Limb (tissue), 2 donors: ENCODE measurements around the gene ST6GALNAC6.

ENCODE experiments used
- DNase-seq, 2 donors: peaks; one replicate each; pipeline ENCODE4 v3.0.0-alpha.2; 2016; ENCODE audit errors: extremely low spot score in 2 of 2

ST6GALNAC6 gene

DNA sequence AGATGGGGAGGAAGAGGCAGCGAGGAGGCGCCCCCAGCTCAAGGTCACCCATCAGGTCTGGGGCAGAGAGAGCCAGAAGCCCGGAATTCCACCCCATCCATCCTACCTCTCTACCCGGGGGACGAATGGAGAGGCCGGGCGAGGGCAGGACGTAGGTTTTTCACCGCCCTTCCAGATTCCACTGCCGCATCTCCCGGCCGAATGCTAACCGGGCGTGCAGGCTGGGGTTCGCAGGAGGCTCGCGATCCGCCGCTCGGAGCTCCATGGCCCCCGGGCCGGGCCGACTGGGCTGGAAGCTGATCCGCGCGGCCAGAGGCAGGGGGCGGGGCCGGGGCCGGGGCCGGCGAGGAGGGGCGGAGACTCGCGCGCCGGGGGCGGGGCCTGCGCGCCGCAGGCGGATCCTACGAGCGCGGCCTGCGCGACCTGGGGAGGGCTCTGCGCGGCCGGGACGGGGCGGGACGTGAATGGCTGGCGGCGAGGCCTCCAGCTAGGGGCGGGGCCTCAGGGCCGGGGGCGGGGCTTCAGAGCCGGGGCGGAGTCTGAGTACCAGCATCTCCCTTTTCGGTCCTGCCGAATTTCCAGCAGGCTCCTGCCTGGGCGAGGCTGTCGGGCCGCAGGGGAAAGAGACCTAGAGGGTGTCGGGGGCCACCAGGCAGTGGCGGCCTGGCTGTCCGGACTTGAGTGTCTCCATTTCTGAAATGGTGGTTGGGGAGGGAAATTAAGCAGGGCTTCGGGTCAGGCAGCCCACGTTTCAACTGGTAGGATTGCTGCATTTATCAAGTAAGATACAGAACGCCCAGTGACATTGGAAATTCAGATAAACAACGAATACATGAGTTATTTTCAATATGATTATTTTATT, 17.5 kb upstream of the ST6GALNAC6 start, which contains the start of gene ST6GALNAC4:
Gene ST6GALNAC4 (minus strand): TSS at position 322 of the 862 bp plus-strand sequence. CDS start 622 bp downstream, outside the sequence.
- peak; percentile 92 to 98 for DNase-seq

DNA sequence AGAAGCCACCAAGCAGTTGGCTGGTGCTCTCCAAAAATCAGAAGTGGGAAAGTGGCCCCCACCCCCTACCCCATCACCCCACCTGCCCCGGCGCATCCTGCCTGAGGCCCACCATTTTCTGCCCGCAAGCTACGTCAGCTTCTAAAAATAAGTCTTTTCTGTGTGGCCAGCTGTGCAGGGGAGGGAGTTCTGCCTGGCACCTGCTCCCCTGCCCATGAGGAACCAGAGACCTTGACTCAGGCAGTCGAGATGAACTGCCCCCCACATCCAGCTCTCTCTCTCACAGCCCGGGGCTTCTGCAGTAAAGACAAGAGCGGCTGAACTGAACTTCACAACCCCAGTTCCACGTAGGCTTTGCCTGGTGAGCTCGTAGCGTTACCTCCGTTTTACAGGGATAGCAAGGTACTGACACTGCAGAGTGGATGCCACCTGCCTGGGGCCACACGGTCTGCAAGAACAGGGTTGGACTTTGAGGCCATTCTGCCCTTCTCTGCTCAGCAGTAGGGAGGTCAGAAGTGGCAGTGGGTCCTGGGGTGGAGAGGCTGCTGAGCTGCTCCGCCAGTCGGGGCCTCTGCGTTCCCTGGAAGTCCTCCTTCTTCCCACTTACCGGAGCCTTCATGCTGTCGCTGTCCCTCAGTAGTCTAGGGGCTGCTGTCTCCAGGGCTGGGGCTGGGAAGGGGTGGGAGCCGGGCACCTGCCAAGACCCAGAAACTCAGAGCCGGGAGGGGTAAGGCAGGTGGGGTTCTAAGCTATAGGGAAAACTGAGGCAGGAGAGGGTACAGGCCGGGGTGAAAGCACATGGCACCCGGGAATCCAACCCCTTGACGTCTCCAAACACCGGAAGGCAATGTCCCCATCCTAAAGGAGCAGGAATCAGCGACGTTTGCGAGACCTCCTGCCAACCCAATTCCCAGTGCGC, 16.7 kb upstream of the ST6GALNAC6 start:
- DNase-seq: peak in 1 of 2 donors; percentile 36

DNA sequence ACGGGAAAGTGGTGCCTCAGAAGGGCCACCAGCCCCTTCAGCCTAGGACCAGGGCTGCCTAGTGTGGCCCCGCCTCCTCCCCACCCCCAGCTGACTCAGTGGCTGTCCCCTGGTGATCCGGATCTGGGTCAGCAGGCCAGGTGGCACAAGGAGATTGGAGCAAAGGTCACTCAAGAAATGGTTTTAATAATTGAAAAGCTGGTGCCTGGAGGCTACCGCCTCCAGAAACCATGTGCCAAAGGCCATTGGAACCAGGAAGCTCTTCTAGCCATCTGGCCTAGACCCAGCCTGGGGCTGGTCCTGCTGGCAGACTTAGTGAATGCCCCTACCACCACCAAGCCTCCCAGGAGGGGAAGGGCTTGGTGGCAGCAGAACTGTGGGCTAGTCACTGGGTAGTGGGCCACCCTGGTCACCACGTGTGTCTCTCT, 15.9 kb upstream of the ST6GALNAC6 start:
- DNase-seq: peak in 1 of 2 donors; percentile 31

DNA sequence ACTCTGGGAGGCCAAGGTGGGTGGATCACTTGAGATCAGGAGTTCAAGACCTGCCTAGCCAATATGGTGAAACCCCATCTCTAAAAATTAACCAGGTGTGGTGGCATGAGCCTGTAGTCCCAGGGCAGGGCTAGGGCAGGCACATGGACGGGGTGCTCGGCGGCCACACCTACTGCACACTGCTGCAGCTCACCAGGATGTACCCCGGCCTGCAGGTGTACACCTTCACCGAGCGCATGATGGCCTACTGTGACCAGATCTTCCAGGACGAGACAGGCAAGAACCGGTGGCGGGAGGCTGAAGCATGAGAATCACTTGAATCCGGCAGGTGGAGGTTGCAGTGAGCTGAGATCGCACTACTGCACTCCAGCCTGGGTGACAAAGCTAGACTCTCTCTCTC, 14.3 kb upstream of the ST6GALNAC6 start:
- no peak for DNase-seq

DNA sequence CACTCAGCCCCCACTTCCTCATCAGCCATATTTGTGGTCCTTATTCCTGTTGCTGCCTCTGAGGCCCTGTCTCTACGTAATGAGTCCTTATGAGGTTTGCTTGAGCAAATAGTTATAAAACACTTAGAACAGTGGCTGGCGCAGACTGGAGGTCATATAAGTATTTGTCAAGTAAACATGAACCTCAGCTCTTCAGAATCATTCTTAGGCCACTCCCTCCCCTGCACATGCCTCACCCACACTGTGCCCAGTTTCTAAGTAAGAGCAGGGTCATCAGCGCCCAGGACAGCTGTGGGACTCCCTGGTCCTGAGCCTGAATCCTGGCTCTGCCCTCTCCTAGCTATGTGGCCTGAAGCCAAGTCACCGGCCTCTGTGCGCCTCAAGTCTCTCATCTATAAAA, 13.5 kb upstream of the ST6GALNAC6 start:
- DNase-seq: no peak

DNA sequence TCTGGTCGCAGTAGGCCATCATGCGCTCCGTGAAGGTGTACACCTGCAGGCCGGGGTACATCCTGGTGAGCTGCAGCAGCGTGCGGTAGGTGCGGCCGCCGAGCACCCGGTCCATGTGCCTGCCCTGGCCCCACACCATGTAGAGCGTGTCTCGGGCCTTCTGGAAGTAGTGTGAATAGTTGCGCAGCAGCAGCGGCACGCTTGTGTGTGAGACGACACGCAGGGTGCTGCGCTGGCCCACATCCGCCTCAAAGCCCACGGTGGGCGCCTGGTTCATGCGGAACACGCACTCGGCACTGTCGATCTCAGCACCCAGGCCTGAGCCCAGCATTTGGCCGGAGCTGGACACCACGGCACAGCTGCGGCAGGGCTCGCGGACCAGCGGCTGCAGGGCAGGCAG, 12.9 kb upstream of the ST6GALNAC6 start:
- DNase-seq: no peak

DNA sequence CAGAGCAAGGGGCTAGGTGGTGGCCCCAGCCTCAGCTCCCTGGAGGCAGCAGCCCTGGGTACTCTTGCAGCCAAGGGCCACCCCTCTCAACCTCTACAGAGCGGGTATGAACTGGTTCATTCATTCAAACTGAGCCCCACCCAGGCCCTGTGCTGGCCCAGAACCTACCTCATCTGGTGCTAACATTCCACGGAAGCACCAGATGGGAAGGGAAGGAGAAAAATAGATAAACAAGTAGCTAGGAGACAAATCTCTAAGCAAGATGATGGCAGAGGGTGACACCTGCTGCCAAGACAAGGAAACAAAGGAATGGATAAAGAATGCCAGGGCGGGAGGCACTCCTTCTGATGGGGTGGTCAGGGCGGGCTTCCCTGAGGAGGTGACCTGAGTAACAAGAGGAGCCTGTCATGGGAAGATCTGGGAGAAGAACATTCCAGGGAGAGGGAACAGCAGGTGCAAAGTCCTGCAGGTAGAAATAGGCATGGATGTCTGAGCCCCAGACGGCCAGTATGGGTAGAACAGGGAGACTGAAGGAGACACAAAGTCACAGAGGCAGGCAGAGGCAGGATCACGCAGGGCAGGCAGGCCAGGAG, 11.3 kb upstream of the ST6GALNAC6 start:
- DNase-seq: peak in 1 of 2 donors; percentile 27

DNA sequence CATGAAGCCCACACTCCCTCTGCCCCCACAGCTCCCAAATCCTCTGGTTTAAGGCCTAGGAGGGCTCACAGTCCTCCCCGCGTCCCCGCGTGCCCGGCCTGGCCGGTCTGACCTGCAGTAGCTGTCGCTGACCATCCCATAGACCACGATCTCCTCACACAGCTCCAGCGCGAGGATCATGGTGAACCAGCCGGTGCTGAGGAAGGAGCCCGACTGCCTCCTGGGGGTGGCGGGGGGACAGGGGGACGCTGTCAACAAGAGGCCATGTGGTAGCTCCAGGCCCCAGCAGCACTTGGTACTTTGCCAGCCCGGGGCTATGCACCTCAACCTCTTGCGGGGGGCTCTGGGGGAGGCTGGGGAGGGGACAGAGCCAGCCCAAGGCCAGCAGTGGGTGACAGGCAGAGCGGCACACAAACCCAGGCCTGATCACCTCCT, 10.5 kb upstream of the ST6GALNAC6 start:
- DNase-seq: peak in 1 of 2 donors; percentile 30

DNA sequence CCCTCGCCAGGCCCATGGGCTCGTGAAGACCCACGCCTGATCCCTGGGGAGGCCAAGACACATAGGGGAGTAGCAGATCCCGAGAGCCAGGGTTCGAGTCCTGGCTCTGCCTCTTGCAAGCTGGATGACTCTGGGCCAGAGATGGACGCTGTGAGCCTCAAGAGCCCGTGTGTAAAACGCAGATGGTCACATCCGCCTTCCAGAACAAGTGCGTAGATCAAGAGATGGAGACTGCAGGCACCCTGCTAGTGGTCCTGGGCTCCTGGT, 9.2 kb upstream of the ST6GALNAC6 start:
- peak in 1 of 2 donors; percentile 34 for DNase-seq

DNA sequence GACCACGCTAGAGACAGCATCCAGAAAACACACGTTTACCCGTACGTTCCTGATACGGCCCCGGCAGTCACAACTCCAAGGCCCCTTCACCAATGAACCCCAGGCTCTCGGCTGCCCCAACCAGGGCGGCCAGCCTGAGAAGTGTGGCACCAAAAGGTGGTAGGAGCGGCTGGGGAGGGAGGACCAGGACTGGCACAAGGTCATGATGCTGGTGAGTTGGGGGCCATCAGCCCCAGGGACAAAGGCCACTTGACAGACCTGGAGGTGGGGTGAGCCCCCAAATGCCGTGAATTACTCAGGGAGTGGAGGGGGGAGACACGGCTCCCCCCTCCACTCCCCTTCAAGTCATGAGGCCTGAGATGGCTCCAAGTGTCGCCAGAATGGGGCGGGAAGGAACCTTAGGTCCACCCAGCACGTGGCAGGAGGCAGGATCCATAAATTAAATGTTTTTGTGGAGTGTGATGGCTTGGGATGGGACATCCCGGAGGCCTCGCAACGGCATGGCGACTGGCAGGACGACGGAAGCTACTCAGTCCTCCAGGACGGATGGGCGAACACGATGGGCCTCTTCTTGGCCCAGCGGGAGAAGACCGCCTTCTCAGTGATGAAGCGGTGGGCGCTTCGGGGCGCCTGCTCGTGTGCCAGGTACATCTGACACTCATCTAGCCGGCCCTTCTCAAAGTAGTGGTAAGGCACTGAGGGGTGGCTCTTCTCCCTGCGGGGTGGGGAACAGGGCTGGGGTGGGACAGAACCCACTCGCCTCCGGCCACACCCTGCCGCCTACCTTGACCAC, 8.7 kb upstream of the ST6GALNAC6 start:
- DNase-seq: no peak

DNA sequence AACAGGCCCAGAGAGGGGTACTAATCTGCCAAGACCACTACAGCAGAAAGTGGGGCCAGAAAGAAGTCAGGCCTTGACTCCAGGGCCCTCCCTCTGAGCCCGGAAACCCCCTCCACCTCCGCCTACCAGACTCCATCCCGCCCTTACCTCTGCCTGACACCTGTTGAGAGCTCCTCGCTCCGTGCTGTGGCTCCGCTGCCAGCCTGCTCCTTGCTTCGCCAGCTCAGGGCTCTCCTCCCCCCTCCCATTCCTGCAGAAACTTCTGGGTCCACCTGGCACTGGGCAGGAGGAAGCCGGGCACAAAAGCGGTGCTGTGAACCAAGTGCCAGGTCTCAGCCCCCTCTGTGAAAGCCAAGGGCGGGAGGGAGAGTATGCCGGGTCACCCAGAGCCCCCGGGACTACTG, 6.4 kb upstream of the ST6GALNAC6 start:
- DNase-seq: no peak

DNA sequence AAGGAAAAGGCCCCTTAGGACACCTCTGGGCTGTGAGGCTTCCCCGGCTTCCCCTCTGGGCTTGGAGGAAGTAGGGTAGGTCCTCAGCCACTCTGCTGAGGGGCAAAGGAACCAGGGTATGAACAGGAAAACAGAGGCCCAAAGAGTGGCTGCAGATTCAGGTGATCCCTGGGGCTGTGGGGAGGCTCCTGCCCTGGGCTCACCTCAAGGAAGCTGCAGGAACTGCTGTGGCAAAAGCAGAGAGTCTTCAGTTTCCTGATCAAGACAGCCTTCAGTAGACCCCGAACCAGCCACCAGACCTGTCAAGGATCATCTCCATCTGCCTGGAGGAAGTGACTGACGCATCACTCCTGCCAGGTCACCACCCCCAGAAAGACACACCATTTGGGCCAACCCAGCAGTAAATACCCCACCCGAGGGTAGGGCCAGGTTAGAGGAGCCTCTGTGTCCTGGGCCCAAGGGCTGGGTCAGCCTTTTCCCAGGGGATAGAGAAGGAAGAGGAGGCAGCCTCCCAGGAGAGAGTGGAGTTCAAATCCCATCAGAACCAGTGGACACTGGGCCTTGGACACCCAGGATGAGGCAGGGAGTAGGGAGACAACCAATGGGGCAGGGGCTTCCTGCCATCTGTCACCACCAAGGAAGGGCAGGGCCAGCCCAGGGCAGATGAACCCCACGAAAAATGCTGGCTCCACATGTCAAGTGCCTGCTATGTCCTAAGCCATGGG, 5.8 kb upstream of the ST6GALNAC6 start:
- DNase-seq: no peak

DNA sequence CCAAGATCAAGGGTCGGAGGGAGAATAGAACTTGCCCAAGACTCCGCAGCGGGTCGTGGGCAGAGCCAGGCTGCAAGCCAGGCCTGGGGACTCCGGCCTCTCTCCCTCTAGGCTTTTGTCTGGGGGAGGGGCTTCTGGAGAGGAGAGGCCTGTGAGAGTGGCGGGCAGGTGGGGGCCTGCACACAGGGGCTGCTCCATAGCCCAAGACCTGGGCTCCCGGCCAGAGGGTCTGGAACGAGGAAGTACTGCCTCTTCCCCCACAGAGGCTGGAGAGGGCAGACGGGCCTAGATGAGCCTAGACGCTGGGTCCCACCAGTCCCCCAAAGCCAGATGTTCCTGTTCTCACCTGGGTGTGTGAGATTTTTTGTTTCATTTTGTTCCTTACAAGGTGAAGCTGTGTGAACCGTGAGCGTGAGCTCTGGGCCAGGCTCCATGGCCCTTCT, 5.2 kb upstream of the ST6GALNAC6 start:
- peak in 1 of 2 donors; percentile 73 for DNase-seq

DNA sequence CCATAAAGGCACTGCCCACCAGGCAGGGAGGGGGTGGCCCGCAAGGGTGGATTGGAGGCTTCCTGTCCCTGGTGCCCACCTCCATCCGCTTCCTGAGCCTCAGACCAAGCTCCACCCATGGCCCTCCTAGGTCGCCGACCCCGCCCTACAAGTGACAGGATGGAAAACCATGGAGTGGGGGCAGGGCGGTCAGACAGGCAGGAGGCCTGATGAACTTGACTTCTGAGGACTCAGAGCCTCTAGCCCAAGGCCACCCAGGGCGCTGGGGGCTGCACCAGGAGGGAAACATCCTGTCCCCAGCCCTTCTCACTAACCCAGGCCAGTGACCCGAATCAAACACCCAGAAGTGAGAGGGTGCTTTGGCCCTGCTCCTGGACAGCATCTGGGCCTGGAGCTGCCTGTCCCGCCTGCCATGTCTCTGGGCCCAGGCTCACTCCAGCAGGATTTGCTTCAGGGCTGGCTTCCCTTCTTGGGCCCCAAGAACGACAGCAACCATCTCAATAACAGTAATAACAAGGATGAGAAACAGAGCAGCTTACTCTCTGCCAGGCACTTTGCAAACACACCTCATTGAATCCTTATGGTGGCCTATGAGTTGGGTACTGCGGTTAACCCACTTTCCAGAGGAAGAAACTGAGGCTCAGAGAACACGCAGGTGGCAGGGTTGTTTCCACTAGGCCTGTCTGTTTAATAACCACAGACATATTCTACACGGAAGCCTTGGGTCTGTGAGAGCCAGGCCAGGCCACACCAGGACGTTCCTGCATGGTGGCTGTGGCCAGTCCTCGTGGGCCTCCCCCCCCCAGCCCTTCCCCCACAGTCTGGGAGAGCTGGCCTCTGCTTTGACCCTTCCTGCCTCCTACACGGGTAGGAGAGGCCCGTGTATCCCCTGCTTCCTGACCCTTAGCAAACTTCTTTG, 4.4 kb upstream of the ST6GALNAC6 start:
- DNase-seq: peak in 1 of 2 donors; percentile 63

DNA sequence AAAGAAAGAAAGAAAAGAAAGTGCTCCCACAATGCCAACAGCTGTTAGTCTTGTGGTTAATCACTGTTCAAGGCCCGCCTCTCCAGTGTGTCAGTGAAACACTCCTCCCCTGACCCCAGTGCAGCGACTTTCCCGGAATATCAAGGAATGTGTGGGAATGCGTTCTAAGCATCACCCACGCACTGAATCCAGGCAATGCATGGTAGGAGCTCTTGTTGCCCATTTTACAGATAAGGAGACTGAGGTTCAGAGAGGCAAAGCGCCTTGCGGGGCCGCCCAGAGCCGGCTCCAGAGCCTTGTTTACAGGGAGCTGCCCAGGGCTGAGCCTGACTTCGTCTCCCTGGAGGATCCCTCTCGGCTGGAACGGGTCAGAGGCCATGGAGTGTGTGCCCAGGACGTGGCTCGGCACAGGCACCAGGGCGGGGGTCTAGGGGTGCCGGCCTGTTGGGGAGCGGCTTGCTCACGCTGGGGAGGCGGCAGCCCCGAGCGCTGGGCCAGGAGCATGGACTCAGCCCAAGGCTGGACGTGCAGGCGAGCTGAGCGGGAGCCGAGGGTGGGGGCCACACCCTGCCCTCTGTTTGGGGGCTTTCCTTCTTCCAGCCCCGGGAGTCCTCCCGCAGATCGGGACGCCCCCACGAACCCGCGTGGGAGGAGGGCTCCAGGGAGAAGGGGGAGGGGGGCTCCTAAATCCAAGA, 823 bp downstream of the ST6GALNAC6 start:
- peak in 1 of 2 donors; percentile 67 for DNase-seq

DNA sequence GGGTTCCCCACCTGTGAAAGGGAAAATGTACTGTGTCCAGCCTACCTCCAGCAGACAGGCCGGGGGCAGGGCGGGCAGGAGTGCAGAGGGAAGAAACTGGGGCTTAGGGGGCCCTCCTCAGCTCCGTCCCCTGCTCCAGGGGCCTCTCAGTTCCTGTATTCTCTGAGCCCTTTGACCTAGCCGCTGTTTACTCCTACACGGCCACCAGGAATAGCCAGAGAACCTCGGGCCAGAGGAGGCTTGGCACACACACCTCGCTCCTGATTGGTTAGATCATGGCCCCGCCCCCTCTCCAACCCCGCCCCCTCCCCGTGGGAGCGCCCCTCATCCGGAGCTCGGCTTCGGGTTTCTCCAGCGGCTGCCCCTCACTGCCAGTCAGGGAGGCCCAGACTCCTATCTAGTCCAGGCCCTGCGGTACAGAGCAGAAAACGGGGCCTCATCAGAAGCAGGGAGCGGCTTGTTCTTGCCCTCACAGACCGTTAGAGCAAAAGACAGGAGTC, 2.2 kb downstream of the ST6GALNAC6 start:
- DNase-seq: peak; percentile 75 to 92

DNA sequence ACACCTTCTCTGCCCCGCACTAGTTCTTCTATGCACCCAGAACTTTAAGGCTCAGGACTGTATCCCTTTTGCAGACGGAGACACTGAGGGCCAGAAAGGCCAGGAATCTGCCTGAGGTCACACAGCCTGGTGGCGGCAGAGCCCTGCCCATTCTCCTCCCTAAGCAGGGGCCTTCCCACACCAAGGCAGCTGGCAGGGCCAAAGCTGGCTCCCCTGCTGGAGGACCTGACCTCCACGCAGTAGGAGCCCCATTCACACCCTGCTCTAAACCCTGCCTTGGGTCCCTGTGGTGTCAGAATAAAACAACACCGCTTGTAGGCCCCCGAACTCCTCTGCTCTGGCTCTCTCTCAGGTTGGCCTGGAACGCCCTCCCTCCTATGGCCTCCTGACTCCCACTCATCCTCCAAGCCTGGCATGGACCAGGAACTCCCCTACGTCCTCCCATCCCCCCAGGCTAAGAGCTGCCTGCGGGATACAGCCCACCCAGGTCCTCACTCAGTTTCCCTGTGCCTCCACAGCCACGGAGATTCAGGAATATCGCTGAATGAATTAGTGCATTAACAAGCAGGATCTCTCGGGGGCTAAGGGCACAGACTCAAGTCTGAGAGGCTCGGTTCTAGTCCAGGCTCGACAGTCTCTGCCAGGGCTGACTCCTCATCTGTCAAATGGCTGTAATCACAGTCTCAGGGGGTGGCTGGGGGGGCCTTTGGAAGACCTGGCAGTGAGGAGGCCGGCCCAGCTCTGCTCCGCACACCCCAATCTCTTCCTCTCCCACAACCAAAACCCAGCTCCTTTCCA, 2.8 kb downstream of the ST6GALNAC6 start:
- DNase-seq: no peak

DNA sequence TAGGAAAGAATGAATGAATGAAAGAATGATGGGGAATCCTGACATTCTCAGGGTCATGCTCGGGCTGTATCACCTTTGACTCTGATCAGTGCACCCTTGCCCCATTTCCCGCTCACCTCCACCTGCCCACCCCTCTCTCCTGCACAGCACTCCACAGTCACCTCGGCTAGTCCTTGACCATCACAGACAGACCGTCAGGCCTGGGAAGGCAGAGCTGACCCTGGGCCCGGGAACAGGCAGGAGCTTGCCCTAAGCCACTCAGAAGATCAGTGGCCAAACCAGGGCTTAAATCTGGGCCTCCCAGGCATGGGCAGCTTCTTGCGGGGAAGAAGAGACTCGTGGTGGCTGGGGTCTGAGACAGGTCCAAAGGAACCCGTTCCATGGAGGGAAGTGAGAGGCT, 3.6 kb downstream of the ST6GALNAC6 start:
- no peak for DNase-seq
